GM18870 (cell line): ENCODE results near the gene EXPH5.

Experiments
- ATAC-seq: cut with Tn5 transposase; IDR thresholded peaks from one replicate; pipeline ENCODE4 v1.9.1; 2021; ENCODE audit warnings: moderate library complexity; ENCODE audit not compliant: unreplicated experiment

Gene EXPH5

GRCh38 chr11:108562746-108563581 is 30.6 kb downstream of the EXPH5 start:
- ATAC-seq, result no peak

- no peak for ATAC-seq
Measured at GRCh38 chr11:108561535-108561991, 32.0 kb downstream of the EXPH5 start.

- ATAC-seq, result no peak
Measured at GRCh38 chr11:108559904-108560303, 33.7 kb downstream of the EXPH5 start.

- ATAC-seq, result no peak
Measured at GRCh38 chr11:108559340-108559739, 34.2 kb downstream of the EXPH5 start.

GRCh38 chr11:108558222-108558621 is 35.3 kb downstream of the EXPH5 start:
- peak; percentile 77 for ATAC-seq

- ATAC-seq, result no peak
Measured at GRCh38 chr11:108556019-108556418, 37.5 kb downstream of the EXPH5 start.

GRCh38 chr11:108551651-108552462 is 41.7 kb downstream of the EXPH5 start:
- ATAC-seq, result no peak

GRCh38 chr11:108549319-108549885 is 44.2 kb downstream of the EXPH5 start:
- ATAC-seq, result no peak

GRCh38 chr11:108545909-108546501 is 47.6 kb downstream of the EXPH5 start:
- ATAC-seq, result no peak

- no peak for ATAC-seq
Measured at GRCh38 chr11:108543316-108543964, 50.1 kb downstream of the EXPH5 start.

GRCh38 chr11:108541531-108541930 is 52.0 kb downstream of the EXPH5 start:
- no peak for ATAC-seq

GRCh38 chr11:108538502-108538901 is 55.1 kb downstream of the EXPH5 start:
- no peak for ATAC-seq

GRCh38 chr11:108538022-108538424 is 55.5 kb downstream of the EXPH5 start:
- ATAC-seq, result no peak

GRCh38 chr11:108536783-108537182 is 56.8 kb downstream of the EXPH5 start:
- ATAC-seq, result no peak

- no peak for ATAC-seq
Measured at GRCh38 chr11:108535384-108535955, 58.1 kb downstream of the EXPH5 start.

GRCh38 chr11:108534274-108534882 is 59.2 kb downstream of the EXPH5 start:
- no peak for ATAC-seq

- ATAC-seq, result no peak
Measured at GRCh38 chr11:108530426-108530825, 63.1 kb downstream of the EXPH5 start.

GRCh38 chr11:108527382-108527781 is 66.2 kb downstream of the EXPH5 start:
- no peak for ATAC-seq

GRCh38 chr11:108525161-108525560 is 68.4 kb downstream of the EXPH5 start:
- no peak for ATAC-seq

GRCh38 chr11:108524422-108524821 is 69.1 kb downstream of the EXPH5 start:
- no peak for ATAC-seq
